ENCODE measurements around the gene GPC1.

Gene GPC1

GRCh38 chr2:240413813-240414429 lies 21.5 kb upstream of the GPC1 start:
- no peak for DNase-seq

- no peak for DNase-seq
Measured at GRCh38 chr2:240416821-240417220, 18.6 kb upstream of the GPC1 start.

GRCh38 chr2:240418311-240418710 lies 17.2 kb upstream of the GPC1 start:
- DNase-seq: no peak

- DNase-seq: no peak
Measured at GRCh38 chr2:240419271-240419670, 16.2 kb upstream of the GPC1 start.

DNA sequence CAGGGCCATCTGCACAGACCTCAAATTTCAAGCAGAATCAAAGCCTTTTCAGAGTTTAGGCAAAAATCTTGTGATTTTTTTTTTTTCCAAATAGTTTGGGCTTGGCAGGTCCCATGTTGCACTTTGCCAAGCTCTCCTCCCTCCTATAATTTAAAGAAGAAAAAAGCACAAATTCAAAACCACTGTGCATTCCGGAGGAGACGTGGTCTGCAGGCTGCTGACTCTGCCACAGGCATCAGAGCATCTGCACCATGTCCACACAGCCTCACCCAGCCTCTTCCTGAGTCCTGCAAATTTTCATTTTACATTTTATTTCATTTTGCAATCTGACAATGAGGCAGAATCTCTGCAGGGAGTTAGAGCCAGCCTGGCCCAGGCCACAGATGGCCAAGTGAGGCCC lies 15.7 kb upstream of the GPC1 start:
- no peak for DNase-seq

DNA sequence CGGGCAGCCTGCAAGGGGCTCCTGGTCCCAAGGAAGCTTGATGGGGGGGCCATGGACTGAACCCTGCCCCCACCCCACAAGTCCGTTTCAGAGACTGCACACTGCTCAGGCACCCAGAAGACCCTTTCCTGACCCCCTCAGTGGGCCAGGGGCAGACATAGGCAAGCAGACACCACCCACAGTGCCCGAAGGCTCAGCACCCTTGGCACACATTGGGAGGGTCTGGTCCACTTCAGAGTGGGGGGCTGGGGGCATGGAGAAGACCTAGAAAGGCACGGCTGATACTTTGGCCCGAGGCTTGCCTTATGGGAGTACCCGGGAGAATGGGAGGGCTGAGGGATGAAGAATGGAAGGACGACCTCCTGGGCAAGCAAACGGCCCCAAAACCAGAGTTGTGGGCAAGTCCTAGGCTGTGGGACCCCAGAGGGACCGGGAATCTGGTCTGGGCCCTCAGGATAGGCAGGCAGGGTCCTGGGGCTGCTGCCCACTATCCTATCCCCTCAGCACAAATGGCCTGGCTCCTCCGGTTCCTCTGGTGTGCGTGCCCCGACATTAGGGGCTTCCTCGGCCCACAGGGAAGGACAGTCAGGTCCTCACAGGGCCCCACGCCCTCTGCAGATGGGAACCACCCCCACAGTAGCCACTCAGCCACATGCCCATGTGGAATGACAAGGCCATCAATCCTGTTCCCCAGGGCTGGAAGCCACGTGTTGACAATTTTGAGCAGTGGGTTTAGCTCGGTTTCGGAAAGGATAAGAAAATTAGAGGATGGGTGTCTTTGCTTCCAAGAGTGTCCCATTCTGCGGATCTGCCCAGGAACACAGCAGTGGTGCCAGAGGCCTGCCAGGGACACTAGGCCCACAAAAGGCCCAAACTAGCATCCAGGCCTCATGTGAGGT lies 15.0 kb upstream of the GPC1 start:
- no peak for DNase-seq

- DNase-seq: no peak
Measured at GRCh38 chr2:240421381-240421780, 14.1 kb upstream of the GPC1 start.

DNA sequence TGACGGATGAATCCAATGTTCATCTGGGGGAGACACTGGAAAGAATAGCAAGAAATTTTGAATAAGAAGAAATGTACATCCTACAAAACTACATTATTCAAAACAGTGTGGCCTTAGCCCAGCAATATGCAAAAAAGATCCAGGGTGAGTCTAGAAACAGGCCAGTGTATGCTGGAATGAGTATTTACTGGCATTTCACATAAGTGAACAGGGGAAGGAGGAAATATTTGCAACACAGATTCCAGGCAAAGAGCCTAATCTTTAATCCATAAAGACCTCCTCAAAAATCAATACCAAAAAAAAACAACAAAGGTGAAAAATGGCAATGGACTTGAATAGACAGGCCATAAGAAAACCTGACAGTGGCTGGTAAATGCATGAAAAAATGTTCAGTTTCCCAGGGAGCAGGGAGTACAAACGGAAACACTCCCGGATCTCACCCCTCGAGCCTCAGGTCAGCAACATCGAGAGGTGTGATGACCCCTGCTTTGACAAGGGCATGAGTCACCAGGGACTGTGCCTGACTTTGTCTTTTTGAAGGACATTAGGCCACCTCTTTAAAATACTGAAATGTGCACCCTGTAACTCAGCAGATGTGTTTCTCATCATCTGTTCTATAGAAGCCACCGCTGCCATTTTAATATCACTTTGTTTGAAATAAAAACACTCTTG lies 12.7 kb upstream of the GPC1 start:
- no peak for DNase-seq

DNA sequence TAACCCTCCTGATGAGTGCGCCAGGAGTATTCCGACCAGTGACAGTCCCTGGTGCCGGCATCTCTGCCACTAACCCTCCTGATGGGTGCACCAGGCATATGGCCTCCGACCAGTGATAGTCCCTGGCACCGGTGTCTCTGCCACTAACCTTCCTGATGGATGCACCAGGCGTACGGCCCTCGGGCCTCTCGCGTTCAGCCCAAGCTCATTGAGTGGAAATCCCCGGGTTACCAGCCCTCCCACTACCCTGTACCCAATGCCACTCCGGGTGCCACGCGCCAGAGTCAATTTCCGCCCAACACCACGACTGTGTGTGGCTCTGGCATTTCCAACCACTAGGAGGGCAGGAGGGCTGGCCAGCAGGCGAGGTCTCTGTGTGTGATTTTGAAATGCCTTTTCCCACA lies 11.7 kb upstream of the GPC1 start:
- no peak for DNase-seq

- no peak for DNase-seq
Measured at GRCh38 chr2:240424341-240425235, 10.9 kb upstream of the GPC1 start.

GRCh38 chr2:240425236-240425615 lies 10.2 kb upstream of the GPC1 start:
- DNase-seq: no peak

DNA sequence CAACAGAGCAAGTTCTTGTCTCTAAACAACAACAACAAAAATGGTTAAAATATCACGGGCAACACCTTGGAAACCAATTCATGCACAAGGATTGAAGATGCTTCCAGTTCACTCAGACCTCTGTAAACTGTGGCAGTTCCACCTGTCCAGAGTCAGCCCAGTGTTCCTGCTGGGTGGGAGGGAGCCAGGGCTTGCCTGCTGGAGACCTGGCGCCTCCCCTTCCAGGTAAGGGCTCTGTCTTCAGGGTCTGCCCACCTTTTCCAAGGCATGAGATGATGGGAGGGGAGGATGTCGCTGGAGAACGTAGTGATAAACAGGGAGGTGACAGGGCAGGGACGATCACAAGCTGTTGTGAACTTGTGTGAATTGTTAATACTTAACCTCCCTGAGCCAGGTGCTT lies 9.8 kb upstream of the GPC1 start:
- no peak for DNase-seq

- DNase-seq: no peak
Measured at GRCh38 chr2:240426845-240427721, 8.4 kb upstream of the GPC1 start.

- no peak for DNase-seq
Measured at GRCh38 chr2:240427729-240428128, 7.7 kb upstream of the GPC1 start.

DNA sequence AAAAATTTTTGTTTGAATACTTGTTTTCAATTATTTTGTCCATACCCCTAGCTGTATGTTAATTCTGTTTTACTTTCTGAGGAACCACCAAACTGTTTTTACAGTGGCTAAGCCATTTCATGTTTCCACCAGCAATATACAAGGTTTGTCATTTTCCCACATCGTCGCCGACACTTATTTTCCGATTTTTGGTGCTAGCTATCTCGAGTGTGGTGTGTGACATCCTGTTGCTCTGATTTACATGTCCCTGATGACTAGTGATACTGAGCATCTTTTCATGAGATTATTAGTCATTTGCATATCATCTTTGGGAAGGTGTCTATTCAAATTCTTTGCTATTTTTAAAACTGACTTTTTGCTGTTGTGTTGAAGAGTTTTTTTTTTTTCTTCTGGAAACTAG lies 7.2 kb upstream of the GPC1 start:
- DNase-seq: no peak

GRCh38 chr2:240429341-240429871 lies 6.1 kb upstream of the GPC1 start:
- DNase-seq: no peak

DNA sequence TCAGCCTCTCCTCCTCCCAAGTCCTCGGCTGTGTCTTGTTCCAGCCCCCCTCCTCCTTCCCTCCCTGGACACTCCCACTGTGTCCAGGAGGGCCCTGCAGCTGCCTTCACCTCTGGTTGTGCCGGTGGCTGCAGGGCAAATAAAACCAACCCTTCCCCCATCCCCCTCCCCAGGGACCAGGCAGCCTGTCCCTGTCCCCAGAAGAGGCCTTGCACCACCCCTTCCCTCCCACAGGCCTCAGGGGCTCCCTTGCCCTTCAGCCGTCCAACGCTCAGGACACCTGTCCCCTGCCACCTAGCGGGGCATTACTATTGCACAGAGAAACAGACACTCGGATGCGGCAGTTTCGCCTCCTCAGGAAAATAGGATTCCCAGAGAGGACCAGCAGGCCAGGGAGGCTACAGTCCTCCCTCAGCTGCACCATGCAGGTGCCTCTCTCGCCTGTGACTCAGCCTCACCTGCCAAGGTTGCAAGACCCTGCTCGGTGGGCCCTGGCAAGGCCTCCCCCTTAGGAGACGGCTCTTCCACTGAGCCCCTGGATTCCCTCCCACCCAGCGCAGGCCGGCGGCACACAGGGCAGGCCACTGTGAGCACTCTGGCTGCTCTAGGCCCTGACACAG lies 5.5 kb upstream of the GPC1 start:
- DNase-seq: no peak

- DNase-seq: no peak
Measured at GRCh38 chr2:240430595-240430994, 4.9 kb upstream of the GPC1 start.

DNA sequence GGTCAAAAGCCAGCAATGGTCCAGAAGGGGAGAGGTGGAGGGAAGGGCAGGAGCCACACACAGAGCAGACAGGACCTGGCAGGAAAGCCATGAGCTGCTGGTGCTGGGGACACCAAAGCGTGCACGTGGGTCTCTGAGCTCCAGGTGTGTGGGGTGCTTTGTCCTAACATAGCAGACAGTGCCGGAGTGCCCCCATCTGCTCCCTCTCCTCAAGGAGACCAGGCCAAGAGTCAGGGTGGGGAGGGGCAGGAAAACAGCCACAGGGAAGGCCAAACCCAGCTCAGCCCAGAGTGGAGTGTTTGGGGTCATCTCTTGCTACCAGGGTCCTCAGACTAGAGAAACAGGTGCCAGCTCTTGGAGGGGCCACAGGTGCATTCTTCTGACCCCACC lies 4.2 kb upstream of the GPC1 start:
- DNase-seq: no peak

DNA sequence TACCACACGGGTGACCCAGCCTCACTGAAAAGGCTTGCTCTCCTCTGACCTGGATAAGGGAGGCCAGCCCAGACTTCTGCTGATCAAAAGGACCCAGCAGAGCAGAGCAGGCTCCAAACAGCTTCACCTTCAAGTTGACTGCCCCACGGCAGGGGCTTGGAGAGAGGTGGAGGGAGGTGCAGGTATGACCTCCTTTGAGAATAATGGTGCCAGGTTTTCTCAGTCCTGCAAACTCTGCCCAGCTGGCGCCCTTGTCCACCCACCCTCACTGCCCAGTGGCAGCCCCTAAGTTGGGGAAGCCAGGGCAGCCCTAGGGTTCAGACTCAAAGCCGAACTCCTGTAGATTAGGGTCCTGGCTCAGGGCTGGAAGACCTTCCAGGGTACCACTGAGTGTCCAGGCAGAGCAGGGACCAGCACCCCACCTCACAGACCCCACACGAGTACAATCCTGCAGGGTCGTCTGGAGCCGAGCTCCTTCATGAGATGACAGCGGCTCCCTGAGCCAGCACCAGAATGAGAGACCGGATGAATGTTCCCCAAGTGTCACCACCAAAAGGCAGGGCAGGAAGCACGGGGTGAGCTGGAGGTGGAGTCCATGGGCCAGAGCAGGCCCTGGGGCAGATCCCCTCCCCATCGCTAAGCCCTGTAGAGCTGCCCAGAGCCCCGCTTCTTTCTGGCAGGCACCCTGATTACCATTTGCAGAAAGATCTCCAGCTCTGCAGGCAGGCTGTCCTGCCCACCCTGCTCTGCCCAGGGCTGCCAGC lies 3.6 kb upstream of the GPC1 start:
- no peak for DNase-seq

Measured in DMS79 treated with DMSO at 0.1 percent for 48 hours (cell line).